ENCODE measurements around the gene FBLN5.

- no peak for TF ChIP-seq MAX (IDR thresholded peaks at IDR 0.05; ENCODE audit: low read depth, low read length)
- no peak for TF ChIP-seq CTCF (IDR thresholded peaks at IDR 0.05; ENCODE audit: low read depth, low read length)
Measured at GRCh38 chr14:91872517-91873470, 74.7 kb downstream of the FBLN5 start.
